GM21526 (cell line): ENCODE results near the gene SESTD1.

Experiments
- ATAC-seq: cut with Tn5 transposase; IDR thresholded peaks from one replicate; pipeline ENCODE4 v1.9.1; 2021; ENCODE audit warnings: moderate library complexity; ENCODE audit not compliant: unreplicated experiment, low FRiP score

The SESTD1 gene, protein sequence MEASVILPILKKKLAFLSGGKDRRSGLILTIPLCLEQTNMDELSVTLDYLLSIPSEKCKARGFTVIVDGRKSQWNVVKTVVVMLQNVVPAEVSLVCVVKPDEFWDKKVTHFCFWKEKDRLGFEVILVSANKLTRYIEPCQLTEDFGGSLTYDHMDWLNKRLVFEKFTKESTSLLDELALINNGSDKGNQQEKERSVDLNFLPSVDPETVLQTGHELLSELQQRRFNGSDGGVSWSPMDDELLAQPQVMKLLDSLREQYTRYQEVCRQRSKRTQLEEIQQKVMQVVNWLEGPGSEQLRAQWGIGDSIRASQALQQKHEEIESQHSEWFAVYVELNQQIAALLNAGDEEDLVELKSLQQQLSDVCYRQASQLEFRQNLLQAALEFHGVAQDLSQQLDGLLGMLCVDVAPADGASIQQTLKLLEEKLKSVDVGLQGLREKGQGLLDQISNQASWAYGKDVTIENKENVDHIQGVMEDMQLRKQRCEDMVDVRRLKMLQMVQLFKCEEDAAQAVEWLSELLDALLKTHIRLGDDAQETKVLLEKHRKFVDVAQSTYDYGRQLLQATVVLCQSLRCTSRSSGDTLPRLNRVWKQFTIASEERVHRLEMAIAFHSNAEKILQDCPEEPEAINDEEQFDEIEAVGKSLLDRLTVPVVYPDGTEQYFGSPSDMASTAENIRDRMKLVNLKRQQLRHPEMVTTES

DNA sequence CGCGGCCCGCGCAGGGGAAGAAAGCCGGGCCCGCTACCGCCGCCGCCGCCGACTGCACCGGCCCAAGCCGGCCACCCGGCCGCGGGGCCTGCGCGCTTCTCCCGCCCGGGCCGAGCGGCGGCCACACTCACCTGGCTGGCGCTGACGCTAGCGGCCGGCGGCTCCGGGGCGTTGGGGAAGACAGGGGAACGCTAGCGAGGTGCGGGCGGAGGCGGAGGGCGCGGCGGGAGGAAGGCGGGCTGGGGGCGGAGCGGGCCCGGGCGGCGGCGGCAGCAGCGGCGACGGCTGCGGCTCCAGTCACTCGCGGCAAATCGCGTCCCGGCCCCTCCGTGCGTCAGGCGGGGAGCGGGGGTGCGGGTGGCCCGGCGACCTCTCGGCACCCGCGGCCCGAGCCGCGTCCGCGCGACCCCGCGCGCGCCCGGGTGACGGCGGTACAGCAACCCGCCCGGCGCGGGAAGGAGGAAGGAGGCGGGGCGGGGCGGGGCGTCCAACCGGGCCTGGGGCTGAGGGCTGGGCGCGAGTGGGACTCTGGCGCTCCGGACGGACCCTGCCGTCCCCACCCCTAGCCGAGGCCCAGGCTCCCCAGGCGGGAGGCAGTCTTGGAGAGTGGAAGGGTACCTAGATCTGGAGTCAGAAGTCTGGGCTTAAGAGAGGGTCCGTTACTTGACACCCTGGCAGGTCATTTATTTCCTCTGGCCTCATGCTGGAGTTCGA is at the start of gene SESTD1:
Gene SESTD1, minus strand, starts transcription at position 465 of the 714 bp plus-strand sequence. CDS start 72,991 bp downstream, outside the sequence.
- peak; percentile 62 for ATAC-seq

GRCh38 chr2:179313057-179313456 is 48.4 kb upstream of the SESTD1 start:
- no peak for ATAC-seq

DNA sequence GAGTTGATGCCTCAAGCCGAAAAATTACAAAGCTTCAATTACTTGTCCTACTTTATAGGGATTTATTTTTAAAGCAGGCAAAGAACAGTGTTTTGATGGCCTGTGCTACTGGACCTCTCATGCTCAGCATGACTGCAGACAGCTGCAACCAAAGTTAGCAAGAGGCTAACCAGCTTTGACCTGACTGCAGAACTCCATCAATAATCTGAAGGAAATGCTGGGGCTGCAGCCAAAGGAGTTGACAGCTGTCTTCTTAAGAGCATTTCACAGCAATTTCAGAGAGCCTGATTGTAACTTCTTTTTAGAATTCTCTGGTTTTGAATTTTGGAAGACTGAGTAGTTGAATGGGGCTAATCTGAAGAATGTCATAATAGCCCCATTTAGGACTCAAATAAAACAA is 46.5 kb upstream of the SESTD1 start:
- ATAC-seq, result no peak

- no peak for ATAC-seq
Observed at GRCh38 chr2:179307616-179308371, 43.2 kb upstream of the SESTD1 start.

DNA sequence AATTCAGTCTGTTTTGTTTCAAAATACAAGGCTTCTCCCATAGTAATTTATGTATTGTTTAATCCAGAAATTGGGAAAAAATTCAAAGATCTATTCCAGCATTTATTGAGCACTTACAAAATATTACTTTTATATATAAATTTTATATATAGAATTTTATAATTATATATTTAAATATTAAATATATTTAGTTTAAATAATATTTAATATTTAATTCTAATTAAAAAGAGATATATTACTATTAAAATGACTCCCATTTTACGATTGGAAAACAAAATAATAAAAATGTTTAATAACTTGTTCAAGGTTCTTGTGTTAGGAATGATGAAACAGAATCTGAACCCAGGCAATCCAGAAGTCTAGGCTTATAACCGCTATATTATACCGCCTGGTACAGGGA is 40.5 kb upstream of the SESTD1 start:
- no peak for ATAC-seq

GRCh38 chr2:179304424-179304823 is 39.8 kb upstream of the SESTD1 start:
- ATAC-seq, result no peak

- ATAC-seq, result no peak
Observed at GRCh38 chr2:179302764-179303571, 38.3 kb upstream of the SESTD1 start.

GRCh38 chr2:179302149-179302548 is 37.5 kb upstream of the SESTD1 start:
- no peak for ATAC-seq

DNA sequence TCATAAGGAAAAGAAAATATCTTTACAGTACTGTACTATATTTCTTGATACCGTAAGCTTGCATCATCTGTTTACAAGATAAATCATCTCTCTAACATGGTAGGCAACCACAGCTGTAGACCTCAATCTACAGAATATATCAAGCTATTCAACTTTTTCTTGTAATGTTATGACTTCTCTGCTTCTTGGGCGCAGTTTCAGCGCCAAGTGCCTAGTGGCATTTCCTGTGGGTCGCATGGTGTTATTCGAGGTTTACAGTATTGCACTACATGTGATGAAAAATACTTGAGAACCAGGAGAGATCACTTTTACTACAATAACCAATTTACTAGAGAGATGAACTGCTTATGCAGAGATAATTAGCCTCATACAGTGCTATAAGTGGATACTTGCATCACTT is 34.0 kb upstream of the SESTD1 start:
- ATAC-seq, result no peak

GRCh38 chr2:179297927-179298326 is 33.3 kb upstream of the SESTD1 start:
- no peak for ATAC-seq

DNA sequence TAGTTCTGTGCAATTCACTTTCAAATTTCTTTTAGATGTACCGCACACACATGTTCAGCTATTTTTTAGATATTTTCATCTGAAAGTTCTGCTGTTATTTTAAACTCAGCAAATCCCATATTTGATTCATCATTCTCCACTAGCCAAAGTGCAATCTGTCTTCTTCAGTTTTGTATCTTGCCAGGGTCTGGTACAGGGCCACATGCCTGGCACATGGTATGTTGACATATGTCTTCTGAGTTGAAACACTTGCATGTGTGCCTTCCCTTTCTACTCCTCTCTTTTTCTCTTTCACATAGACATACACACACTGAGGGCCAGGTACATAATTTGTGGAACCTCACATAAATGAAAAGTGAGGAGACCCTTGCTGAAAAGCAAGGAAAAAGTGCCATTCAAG is 25.7 kb upstream of the SESTD1 start:
- no peak for ATAC-seq

DNA sequence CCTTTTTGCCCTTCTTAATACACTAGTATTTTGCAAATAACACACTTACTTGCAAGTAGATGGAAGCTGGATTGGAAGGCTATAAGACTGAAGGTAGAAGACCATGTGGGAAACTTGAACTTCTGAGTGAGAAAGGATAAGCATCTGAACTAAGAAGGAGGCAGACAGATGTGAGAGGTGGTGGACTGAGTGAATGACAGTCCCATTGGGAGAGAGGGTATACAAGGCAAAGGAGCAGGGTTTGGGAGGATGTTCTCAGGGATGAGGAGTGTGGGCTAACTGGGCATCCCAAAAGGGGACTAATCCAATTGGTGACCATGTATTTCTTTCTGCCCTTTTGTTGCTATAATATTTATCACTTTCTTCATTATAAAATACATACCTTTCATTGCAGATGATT is 20.4 kb upstream of the SESTD1 start:
- ATAC-seq, result no peak

DNA sequence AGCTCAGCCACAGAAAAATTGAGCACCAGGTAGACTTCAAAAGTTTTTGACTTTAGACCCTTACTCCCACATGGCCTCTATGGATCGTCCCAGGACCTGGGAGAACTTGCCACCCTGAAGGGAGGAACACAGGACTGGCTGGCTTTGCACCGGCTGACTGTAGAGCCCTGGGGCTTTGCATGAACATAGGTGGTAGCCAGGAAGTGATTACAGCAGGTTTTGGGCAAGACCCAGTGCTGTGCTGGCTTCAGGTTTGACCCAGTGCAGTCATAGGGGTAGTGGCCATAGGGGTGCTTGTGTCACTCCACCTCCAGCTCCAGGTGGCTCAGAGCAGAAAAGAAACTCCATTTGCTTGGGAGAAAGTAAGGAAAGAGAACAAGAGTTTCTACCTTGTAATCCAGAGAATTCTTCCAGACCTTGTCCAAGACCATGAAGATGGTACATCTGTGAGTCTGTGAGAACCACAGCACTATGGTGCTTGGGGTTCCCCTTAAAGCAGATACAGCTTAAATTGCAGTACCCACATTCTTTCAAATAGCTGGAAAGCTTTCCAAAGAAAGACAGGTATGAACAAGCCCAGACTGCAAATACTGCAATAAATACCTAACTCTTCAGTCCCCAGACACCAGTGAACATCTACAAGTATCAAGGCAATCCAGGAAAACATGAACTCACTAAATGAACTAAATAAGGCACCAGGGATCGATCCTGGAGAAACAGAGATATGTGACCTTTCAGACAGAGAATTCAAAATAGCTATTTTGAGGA is 13.0 kb upstream of the SESTD1 start:
- ATAC-seq, result no peak

GRCh38 chr2:179275253-179276012 is 10.8 kb upstream of the SESTD1 start:
- no peak for ATAC-seq

DNA sequence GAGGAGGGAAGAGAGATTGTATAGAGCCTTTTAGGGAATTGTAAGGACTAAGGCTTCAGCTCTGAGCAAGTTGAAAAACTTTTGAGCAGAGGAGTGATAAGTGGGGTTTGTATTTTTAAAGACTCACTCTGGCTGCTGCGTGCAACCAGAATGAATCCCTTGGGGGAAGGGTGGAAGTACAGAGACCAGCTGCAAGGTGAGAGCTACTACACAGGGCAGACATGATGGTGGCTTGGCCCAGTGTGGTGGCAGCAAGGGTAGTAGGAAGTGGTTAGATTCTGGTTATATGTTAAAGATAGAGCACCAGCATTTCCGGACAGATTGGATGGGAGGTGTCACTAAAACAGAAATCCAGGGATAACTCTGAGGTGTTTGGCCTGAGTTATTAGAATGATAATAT is 10.1 kb upstream of the SESTD1 start:
- ATAC-seq, result peak; percentile 84

GRCh38 chr2:179273461-179273962 is 8.9 kb upstream of the SESTD1 start:
- ATAC-seq, result no peak

GRCh38 chr2:179272406-179273192 is 8.0 kb upstream of the SESTD1 start:
- no peak for ATAC-seq
